GM23338 (cell line): ENCODE results near the gene MEGF11. TPM values are rescaled to one million over a fixed set of nuclear protein-coding genes. Genes with fewer than 3 reads are reported as not detected.

Experiments
- ATAC-seq: fragments of 200-7000 bp; cut with Tn5 transposase; 3 replicates; pipeline ENCODE4 v1.9.1; 2020
- DNase-seq: peaks from one replicate; pipeline ENCODE4 v3.0.0-alpha.2; 2015; ENCODE audit warnings: low spot score
- H2AFZ ChIP-seq: fragments of 200-600 bp; sonication (generic); 2 replicates; pipeline ENCODE4 v1.8.0; 2016; ENCODE audit warnings: antibody characterized with exemption, mild to moderate bottlenecking, moderate library complexity
- H3F3A ChIP-seq: fragments of 200-600 bp; sonication (generic); replicated peaks from 2 replicates; pipeline ENCODE4 v1.8.0; 2017; ENCODE audit warnings: antibody characterized with exemption, mixed run types, low read depth
- H3K27ac ChIP-seq: fragments of 200-600 bp; sonication (generic); 2 replicates; pipeline ENCODE4 v1.6.1; 2016; ENCODE audit warnings: low read depth
- H3K27me3 ChIP-seq: fragments of 200-600 bp; sonication (generic); 2 replicates; pipeline ENCODE4 v1.8.0; 2016; ENCODE audit warnings: mild to moderate bottlenecking, mixed run types, moderate library complexity; ENCODE audit not compliant: insufficient read depth
- H3K36me3 ChIP-seq: fragments of 200-600 bp; sonication (generic); 2 replicates; pipeline ENCODE4 v1.8.0; 2016; ENCODE audit warnings: mild to moderate bottlenecking; ENCODE audit not compliant: insufficient read depth
- H3K4me1 ChIP-seq: fragments of 200-600 bp; sonication (generic); 2 replicates; pipeline ENCODE4 v1.8.0; 2016; ENCODE audit warnings: mild to moderate bottlenecking, moderate library complexity; ENCODE audit not compliant: insufficient read depth
- H3K4me2 ChIP-seq: fragments of 200-600 bp; sonication (generic); 2 replicates; pipeline ENCODE4 v1.7.1; 2017; ENCODE audit warnings: mixed run types
- H3K4me3 ChIP-seq: fragments of 200-600 bp; sonication (generic); 2 replicates; pipeline ENCODE4 v1.6.1; 2016; ENCODE audit warnings: mixed run types
- H3K79me2 ChIP-seq: fragments of 200-600 bp; sonication (generic); replicated peaks from 2 replicates; pipeline ENCODE4 v1.8.0; 2017; ENCODE audit warnings: mild to moderate bottlenecking; ENCODE audit not compliant: insufficient read depth
- H3K9me2 ChIP-seq: fragments of 200-600 bp; sonication (generic); 2 replicates; pipeline ENCODE4 v1.8.0; 2017; ENCODE audit not compliant: insufficient read depth
- H4K20me1 ChIP-seq: fragments of 200-600 bp; sonication (generic); replicated peaks from 2 replicates; pipeline ENCODE4 v1.8.0; 2017; ENCODE audit warnings: mild to moderate bottlenecking; ENCODE audit not compliant: insufficient read depth
- H3K27ac Mint-ChIP-seq: 2 replicates; pipeline ENCODE4 v1.8.0; 2020; ENCODE audit warnings: inconsistent platforms, mild to moderate bottlenecking, moderate library complexity, mixed read lengths
- H3K27me3 Mint-ChIP-seq: 3 replicates; pipeline ENCODE4 v1.8.0; 2022; ENCODE audit warnings: low read depth, mild to moderate bottlenecking, moderate library complexity, mixed read lengths, inconsistent platforms; ENCODE audit not compliant: insufficient read depth, poor library complexity
- H3K36me3 Mint-ChIP-seq: 3 replicates; pipeline ENCODE4 v1.8.0; 2021; ENCODE audit warnings: low read depth, mild to moderate bottlenecking, inconsistent platforms, moderate library complexity, mixed read lengths
- H3K4me1 Mint-ChIP-seq: 3 replicates; pipeline ENCODE4 v1.8.0; 2020; ENCODE audit warnings: mild to moderate bottlenecking, inconsistent platforms, mixed read lengths
- H3K4me3 Mint-ChIP-seq: 3 replicates; pipeline ENCODE4 v1.8.0; 2021; ENCODE audit warnings: moderate library complexity, mild to moderate bottlenecking, inconsistent platforms, mixed read lengths
- H3K9me3 Mint-ChIP-seq: 3 replicates; pipeline ENCODE4 v1.8.0; 2020; ENCODE audit warnings: moderate library complexity, mild to moderate bottlenecking, inconsistent platforms, mixed read lengths
- CREB1 ChIP-seq: fragments of 250-450 bp; sonication (Bioruptor Pico); IDR thresholded peaks from 2 replicates; pipeline ENCODE4 v1.5.0; 2020; ENCODE audit warnings: low read depth, mild to moderate bottlenecking, moderate library complexity
- ETS1 ChIP-seq: IDR thresholded peaks from 2 replicates; pipeline ENCODE4 v1.6.1; 2016; ENCODE audit warnings: antibody characterized with exemption
- EZH2 ChIP-seq: fragments of 200-600 bp; sonication (generic); IDR thresholded peaks from one replicate; pipeline ENCODE4 v1.8.0; 2017; ENCODE audit warnings: antibody characterized with exemption, mild to moderate bottlenecking, low read depth; ENCODE audit not compliant: unreplicated experiment
- EZH2phosphoT487 ChIP-seq: fragments of 200-600 bp; sonication (generic); IDR thresholded peaks from one replicate; pipeline ENCODE4 v1.8.1; 2018; ENCODE audit warnings: antibody characterized with exemption; ENCODE audit not compliant: unreplicated experiment
- JUNB ChIP-seq: IDR thresholded peaks from one replicate; pipeline ENCODE4 v1.6.1; 2016; ENCODE audit warnings: antibody characterized with exemption; ENCODE audit not compliant: unreplicated experiment
- REST ChIP-seq: IDR thresholded peaks from one replicate; pipeline ENCODE4 v1.6.1; 2018; ENCODE audit warnings: antibody characterized with exemption; ENCODE audit not compliant: unreplicated experiment
- ZNF114 ChIP-seq: fragments of 250-450 bp; sonication (Bioruptor Pico); IDR thresholded peaks from 2 replicates; pipeline ENCODE4 v1.5.0; 2020; ENCODE audit warnings: mild to moderate bottlenecking, moderate library complexity
- ZNF331 ChIP-seq: fragments of 250-450 bp; sonication (Bioruptor Pico); IDR thresholded peaks from 2 replicates; pipeline ENCODE4 v1.5.0; 2020; ENCODE audit warnings: low read depth, mild to moderate bottlenecking, moderate library complexity
- polyA plus RNA-seq: library from polyadenylated mRNA; unstranded; fragments of >200 nt; fragmentation: Nextera tagmentation; extraction: Ambion mirVana; gene quantifications from 2 replicates; pipeline ENCODE4 v1.2.1, GENCODE V29; 2016
- total RNA-seq: library from RNA; depleted of rRNA; stranded (reverse); fragments of >200 nt; shearing (Covaris generic); gene quantifications from 2 replicates; pipeline ENCODE4 v1.2.3, GENCODE V29; 2014
- TF ChIP-seq, protein P1 (sequence below): fragments of 250-450 bp; sonication (Bioruptor Pico); IDR thresholded peaks from 2 replicates; pipeline ENCODE4 v1.5.0; 2020; ENCODE audit warnings: mild to moderate bottlenecking, moderate library complexity

Gene MEGF11
- total and polyA plus RNA-seq, 2 experiments from 2014 or later: 1.3 to 1.9 TPM

GRCh38 chr15:66044837-66045236 lies 208.7 kb downstream of the MEGF11 start:
- Mint-ChIP-seq H3K27me3 (peaks cover 9% of the 10 kb centered on the region), H3K36me3 (no peaks in the 10 kb centered on the region), H3K4me3 (no peak overlapping the region), H3K27ac (no peak overlapping the region), H3K4me1 (peaks cover 46% of the 10 kb centered on the region), H3K9me3 (no peaks in the 10 kb centered on the region)
- Histone ChIP-seq H3K79me2 (no peaks in the 10 kb centered on the region), H3K9me2 (no peaks in the 10 kb centered on the region), H3K27me3 (no peaks in the 10 kb centered on the region), H3K36me3 (no peaks in the 10 kb centered on the region), H3F3A (no peaks in the 10 kb centered on the region), H4K20me1 (no peaks in the 10 kb centered on the region), H2AFZ (no peak overlapping the region), H3K4me1 (peaks cover 23% of the 10 kb centered on the region), H3K4me3 (no peak overlapping the region), H3K27ac (no peak overlapping the region), H3K4me2 (no peak overlapping the region)
- no peak for DNase-seq
- no peak for ATAC-seq
- no peak for TF ChIP-seq EZH2
- TF ChIP-seq REST: no peak
- TF ChIP-seq ZNF331 (CRISPR knock-in tag): no peak
- no peak for TF ChIP-seq CREB1 (CRISPR knock-in tag)
- no peak for TF ChIP-seq ZNF114 (CRISPR knock-in tag)

DNA sequence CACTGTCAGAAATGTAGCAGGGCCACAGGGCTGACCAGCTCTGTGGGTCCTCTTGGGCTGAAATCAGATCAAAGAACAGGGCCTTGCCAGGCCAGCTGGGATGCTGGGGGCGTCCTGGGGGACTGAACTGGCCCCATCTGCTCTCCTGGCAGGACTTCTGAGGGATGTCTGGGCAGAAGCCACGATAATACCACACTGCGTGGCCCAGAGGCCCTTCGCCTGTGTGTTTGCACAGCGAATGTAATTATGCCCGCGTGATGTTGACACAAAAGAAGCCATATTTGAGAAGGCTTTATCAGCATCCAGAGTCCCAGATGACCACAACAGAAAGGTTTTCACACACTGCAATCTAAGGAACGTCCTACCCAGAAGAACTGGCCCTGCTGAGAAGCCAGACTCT lies 210.3 kb downstream of the MEGF11 start:
- no peaks in the 10 kb centered on the region for H3K36me3 ChIP-seq
- no peak overlapping the region for H3K4me2 ChIP-seq
- H3K9me2 ChIP-seq: no peaks in the 10 kb centered on the region
- H3K79me2 ChIP-seq: no peaks in the 10 kb centered on the region
- Mint-ChIP-seq H3K36me3 (no peaks in the 10 kb centered on the region), H3K9me3 (no peaks in the 10 kb centered on the region), H3K27ac (peak overlapping the region; percentile 78), H3K4me3 (no peak overlapping the region), H3K4me1 (peaks cover 48% of the 10 kb centered on the region), H3K27me3 (peaks cover 6% of the 10 kb centered on the region)
- no peak for DNase-seq
- ATAC-seq: no peak
- peaks cover 7% of the 10 kb centered on the region; the same call in 1 of the 2 replicates for H3F3A ChIP-seq
- no peak overlapping the region for H3K4me3 ChIP-seq
- H3K27ac ChIP-seq: no peak overlapping the region
- no peak overlapping the region for H2AFZ ChIP-seq
- no peaks in the 10 kb centered on the region for H3K27me3 ChIP-seq
- H4K20me1 ChIP-seq: no peaks in the 10 kb centered on the region
- H3K4me1 ChIP-seq: peaks cover 36% of the 10 kb centered on the region
- TF ChIP-seq ETS1: no peak
- no peak for TF ChIP-seq JUNB
- TF ChIP-seq, protein P1, sequence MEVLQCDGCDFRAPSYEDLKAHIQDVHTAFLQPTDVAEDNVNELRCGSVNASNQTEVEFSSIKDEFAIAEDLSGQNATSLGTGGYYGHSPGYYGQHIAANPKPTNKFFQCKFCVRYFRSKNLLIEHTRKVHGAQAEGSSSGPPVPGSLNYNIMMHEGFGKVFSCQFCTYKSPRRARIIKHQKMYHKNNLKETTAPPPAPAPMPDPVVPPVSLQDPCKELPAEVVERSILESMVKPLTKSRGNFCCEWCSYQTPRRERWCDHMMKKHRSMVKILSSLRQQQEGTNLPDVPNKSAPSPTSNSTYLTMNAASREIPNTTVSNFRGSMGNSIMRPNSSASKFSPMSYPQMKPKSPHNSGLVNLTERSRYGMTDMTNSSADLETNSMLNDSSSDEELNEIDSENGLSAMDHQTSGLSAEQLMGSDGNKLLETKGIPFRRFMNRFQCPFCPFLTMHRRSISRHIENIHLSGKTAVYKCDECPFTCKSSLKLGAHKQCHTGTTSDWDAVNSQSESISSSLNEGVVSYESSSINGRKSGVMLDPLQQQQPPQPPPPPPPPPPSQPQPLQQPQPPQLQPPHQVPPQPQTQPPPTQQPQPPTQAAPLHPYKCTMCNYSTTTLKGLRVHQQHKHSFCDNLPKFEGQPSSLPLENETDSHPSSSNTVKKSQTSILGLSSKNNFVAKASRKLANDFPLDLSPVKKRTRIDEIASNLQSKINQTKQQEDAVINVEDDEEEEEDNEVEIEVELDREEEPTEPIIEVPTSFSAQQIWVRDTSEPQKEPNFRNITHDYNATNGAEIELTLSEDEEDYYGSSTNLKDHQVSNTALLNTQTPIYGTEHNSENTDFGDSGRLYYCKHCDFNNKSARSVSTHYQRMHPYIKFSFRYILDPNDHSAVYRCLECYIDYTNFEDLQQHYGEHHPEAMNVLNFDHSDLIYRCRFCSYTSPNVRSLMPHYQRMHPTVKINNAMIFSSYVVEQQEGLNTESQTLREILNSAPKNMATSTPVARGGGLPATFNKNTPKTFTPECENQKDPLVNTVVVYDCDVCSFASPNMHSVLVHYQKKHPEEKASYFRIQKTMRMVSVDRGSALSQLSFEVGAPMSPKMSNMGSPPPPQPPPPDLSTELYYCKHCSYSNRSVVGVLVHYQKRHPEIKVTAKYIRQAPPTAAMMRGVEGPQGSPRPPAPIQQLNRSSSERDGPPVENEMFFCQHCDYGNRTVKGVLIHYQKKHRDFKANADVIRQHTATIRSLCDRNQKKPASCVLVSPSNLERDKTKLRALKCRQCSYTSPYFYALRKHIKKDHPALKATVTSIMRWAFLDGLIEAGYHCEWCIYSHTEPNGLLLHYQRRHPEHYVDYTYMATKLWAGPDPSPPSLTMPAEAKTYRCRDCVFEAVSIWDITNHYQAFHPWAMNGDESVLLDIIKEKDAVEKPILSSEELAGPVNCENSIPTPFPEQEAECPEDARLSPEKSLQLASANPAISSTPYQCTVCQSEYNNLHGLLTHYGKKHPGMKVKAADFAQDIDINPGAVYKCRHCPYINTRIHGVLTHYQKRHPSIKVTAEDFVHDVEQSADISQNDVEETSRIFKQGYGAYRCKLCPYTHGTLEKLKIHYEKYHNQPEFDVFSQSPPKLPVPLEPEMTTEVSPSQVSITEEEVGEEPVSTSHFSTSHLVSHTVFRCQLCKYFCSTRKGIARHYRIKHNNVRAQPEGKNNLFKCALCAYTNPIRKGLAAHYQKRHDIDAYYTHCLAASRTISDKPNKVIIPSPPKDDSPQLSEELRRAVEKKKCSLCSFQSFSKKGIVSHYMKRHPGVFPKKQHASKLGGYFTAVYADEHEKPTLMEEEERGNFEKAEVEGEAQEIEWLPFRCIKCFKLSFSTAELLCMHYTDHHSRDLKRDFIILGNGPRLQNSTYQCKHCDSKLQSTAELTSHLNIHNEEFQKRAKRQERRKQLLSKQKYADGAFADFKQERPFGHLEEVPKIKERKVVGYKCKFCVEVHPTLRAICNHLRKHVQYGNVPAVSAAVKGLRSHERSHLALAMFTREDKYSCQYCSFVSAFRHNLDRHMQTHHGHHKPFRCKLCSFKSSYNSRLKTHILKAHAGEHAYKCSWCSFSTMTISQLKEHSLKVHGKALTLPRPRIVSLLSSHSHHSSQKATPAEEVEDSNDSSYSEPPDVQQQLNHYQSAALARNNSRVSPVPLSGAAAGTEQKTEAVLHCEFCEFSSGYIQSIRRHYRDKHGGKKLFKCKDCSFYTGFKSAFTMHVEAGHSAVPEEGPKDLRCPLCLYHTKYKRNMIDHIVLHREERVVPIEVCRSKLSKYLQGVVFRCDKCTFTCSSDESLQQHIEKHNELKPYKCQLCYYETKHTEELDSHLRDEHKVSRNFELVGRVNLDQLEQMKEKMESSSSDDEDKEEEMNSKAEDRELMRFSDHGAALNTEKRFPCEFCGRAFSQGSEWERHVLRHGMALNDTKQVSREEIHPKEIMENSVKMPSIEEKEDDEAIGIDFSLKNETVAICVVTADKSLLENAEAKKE: no peak
- no peak for TF ChIP-seq EZH2phosphoT487
- no peak for TF ChIP-seq ZNF331 (CRISPR knock-in tag)
- TF ChIP-seq ZNF114 (CRISPR knock-in tag): no peak
